HG03045 (cell line): ENCODE results near the gene PTTG1IP.

Experiments used
- ATAC-seq: cut with Tn5 transposase; IDR thresholded peaks from one replicate; pipeline ENCODE4 v1.9.1; 2021; ENCODE audit warnings: mild to moderate bottlenecking, moderate library complexity; ENCODE audit not compliant: unreplicated experiment

The PTTG1IP gene

DNA sequence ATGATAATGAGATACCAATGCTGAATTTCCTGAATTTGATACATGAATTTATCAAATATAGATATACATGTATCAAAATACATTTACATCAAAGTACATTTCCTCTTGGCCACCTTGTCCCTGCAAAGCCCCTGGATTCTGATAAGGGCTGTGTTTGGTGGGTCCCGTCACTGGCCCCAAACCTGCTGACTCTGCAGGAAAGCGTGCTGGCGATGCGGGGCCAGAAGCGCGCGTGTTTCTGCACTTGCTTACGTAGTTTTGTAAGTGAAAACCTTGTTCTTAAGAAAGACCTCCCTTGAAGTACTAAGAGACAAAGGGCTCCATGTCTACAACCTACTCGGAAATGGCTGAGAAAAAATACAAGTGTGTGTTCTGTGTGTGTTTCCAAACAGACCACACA is 36.2 kb upstream of the PTTG1IP start:
- ATAC-seq = no peak

DNA sequence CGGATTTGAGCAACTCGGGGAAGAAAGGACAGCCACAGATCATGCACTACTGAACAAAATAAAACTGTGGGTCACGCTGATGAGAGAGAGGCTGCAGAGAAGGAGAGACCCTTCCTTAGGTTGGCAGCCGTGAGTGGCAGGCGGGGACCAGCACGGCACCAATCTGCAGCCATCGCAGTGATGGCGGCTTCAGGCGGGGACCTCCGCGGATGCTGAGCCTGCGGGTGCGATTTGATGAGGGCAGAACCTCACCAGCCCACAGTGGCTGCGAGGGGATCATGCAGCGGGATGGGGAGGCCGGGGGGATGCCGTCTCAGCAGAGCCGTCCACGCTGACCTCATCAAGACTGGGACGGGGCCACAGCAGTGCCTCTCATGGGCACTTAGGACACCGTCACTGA is 35.4 kb upstream of the PTTG1IP start:
- ATAC-seq = no peak

DNA sequence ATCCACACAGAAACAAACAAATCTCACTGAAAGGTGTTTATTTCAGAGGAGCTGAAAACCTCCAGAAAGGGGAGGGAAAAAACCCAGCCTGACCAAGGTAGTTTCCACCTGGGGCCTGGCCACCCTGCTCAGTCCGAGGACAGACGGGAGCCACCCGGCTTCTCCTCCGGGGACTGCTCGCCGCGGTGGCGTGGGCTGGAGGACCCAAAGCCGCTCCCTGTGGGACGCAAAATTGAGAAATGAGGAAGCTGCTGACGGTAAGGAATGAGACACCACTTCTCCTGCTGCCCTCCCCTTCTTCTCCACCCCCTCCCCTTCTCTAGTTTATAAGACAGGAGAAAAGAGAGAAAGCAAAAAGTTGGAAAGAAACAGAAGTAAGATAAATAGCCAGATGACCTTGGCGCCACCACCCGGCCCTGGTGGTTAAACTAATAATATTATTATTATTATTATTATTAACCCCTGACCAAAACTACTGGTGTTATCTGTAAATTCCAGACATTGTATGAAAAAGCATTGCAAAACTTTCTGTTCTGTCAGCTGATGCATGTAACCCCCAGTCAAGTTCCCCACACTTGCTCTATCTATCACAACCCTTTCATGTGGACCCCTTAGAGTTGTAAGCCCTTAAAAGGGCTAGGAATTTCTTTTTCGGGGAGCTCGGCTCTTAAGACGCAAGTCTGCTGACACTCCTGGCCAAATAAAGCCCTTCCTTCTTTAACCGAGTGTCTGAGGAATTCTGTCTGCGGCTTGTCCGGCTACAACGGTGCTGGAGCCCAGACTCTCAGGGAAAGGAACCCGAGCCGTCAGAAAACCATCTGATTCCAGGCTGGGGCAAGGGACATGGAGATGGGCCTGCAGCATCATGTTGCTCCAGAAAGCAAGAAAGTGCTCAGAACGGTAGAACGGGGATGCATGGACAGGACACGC is 34.7 kb upstream of the PTTG1IP start:
- no peak for ATAC-seq

GRCh38 chr21:44907225-44907965 is 33.9 kb upstream of the PTTG1IP start:
- no peak for ATAC-seq

- ATAC-seq = no peak
These were observed 32.2 kb upstream of the PTTG1IP start for GRCh38 chr21:44905728-44906090.

- ATAC-seq = no peak
These were observed 31.7 kb upstream of the PTTG1IP start for GRCh38 chr21:44905016-44905727.

- no peak for ATAC-seq
These were observed 30.8 kb upstream of the PTTG1IP start for GRCh38 chr21:44904141-44904923.

GRCh38 chr21:44903689-44904088 is 30.2 kb upstream of the PTTG1IP start:
- ATAC-seq = no peak

DNA sequence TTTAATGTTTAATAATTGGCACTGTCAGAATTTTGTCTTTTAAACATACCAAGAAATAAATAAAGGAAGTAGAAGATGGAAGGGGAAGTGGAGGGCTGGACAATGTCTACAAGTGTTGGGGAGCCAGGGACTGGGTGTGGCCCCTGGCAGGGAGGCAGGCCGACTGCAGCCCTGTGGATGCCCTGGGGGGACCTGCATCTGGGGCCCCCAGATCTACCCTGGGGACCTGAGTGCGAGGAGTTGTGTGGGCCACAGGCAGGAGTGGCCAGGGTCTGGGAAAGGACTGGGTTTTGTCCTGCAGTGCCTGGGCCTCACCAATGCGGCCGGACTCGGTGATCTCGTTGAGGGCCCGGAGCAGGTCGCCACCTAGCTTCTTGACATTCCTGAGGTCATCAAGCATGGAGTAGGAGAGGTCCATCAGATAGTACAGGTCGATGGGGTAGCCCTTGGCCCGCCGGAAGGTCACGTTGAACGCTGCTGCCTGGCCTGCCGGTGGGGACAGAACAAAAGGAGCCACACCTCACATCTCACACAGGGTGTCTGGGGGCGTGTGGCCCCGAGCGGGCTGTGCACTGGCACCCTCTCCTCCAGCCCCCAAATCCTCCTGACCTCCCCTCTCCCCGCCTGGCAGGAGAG is 29.7 kb upstream of the PTTG1IP start:
- ATAC-seq = no peak

GRCh38 chr21:44902268-44903049 is 29.0 kb upstream of the PTTG1IP start:
- no peak for ATAC-seq

DNA sequence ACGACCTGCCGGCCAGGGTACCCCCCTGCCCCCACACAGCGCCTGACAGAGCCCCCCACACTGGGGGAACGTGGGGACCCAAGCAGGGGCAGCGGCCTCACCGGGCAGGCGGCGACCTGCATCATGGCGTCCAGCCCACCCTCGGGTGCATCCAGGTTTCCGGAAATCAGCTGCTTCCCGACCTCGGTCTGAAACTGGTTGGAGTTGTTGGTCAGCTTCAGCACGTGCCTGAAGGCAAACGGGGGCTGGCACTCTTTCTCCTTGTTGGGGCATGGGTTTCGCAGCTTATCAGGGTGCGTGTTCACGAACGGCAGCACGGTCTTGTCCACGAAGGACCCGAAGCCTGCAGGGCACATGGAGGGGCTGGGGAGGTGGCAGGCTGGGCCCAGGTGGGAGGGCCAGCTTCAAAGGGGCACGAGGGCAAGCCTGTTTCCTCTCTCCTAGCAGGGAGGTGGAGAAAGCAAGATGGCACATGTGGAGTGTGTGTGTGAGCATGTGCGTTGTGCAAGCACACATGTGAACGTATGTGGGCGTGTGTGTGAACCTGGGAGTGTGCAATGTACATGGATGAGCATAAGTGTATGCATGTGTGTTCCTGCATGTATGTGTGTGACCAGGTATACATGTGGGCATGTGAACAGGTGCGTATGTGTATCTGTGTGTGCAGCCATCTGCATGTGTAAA is 28.0 kb upstream of the PTTG1IP start:
- ATAC-seq = no peak

DNA sequence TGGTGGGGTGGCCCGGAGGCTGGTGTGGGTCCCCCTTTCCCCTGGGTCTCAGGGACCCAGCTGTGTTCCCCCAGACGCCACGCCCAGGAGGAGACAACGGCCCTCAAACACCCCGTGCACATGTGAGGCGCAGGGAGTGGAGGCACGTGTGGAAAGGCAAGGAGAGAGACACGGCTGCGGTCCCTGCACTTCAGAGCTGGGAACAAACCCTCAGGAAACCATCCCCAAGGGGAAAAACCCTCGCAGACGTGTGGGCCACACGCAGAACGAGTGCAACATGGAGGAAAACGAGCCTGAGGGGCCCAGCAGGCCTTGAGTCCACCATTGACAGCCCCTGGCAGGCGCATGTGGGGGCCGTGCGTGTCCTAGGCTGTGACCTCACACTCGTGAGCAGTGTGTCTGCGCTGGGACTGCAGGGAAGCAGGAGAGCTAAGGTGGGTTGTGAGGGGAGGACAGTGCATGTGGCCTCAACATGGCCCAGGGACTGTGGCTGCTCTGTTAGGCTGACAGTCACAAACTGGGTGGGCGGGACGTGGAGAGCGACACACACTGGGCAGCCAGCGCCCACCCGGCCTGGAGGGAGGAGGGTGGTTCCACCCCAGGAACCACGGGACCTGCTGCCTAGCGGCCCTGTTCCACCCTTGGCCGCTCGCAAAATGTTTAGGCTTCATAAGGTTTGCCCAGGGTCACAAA is 27.2 kb upstream of the PTTG1IP start:
- ATAC-seq = no peak

GRCh38 chr21:44899768-44900558 is 26.5 kb upstream of the PTTG1IP start:
- no peak for ATAC-seq

DNA sequence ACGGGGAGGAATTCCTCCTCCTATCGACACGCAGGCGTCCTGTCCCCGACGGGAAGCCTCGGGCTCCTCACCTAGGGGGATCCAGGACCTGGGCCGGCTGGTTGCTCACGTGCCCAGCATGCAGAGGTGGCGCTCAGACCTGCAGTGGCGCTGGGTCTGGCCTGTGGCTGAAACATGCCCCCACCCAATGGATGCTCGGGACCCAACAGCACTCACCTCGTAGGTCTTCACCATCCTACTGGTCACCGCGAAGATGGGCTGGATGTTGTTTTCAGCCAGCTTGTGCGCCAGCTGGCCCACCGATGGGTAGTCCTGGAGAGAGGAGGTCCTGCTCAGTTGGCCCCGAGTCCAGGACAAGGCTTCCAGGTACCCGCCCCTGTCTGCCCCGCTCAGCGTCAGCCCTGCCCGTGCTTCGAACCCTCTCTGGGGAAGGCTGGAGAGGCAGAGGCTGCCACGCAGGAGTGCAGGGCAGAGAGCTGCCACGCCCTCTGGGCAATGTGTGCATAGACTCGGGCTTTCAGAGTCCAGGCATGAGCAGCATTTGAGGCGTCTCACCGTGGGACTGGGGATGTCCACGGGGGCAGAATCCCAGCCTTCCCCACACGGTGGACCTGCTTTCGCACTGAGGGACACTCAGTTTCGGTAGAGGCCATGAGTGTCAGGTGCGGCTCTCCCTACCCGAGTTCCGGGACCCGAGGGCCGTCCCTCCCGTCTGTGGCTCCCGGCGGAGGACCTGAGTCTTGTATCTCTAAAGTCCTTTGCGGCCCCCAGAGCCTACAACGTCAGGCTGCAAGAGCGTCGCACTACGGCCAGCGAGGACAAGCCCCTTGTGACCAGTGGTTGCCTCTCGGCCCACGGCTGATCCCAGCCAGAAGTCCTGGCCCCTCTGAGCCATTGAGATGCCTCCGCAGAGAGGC is 25.6 kb upstream of the PTTG1IP start:
- ATAC-seq = no peak

DNA sequence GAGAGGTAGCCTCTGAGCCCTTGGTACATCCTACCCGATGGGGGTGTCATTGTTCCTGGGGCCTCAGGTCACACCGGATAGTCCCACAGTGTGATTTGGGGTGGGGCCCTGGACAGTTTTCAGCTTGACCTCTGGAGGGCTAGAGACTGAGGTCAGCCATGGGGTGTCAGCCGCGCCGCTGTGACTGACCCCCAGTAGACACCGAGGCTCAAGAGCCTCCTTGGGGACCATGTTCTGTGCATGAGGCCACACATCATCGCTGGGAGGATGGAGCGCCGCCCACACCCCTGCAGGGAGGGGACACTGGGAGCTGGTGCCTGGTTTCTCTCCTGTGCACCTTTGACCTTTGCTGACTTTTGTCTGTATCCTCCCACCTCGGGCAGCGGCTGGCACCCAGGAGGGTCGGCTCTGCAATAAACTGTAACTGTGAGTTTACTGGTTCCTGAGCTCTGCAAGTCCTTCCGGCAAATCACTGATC is 24.6 kb upstream of the PTTG1IP start:
- no peak for ATAC-seq

- ATAC-seq = no peak
These were observed 24.0 kb upstream of the PTTG1IP start for GRCh38 chr21:44897326-44898010.
